ENCODE data around the gene MLH1. TPM values are rescaled to one million over a fixed set of nuclear protein-coding genes. Genes with fewer than 3 reads are reported as not detected.
"Not testable (repeated sequence)": the region's sequence is repeated elsewhere in the genome, so short reads cannot be mapped to it uniquely, and the experiment has no call there.

MLH1 gene
- total RNA-seq, 1 experiment from 2014 or later, result 51.0 TPM

GRCh38 chr3:37054370-37054769, 61.1 kb downstream of the MLH1 start:
- Histone ChIP-seq H3K36me3 (ENCODE audit: control insufficient read depth, insufficient read depth, low read length) (no peaks in the 10 kb centered on the region; the same call in 1 of the 2 replicates), H3K4me1 (no peaks in the 10 kb centered on the region), H3K9me3 (no peaks in the 10 kb centered on the region), H3K27me3 (replicated peaks; ENCODE audit: control insufficient read depth, insufficient read depth, low read length) (no peaks in the 10 kb centered on the region), H3K4me3 (ENCODE audit: low read depth, low read length) (no peak overlapping the region)
- no peaks in the 10 kb centered on the region for H3K27me3 Mint-ChIP-seq (ENCODE audit: insufficient read depth, unreplicated experiment)
- CTCF ChIA-PET, result no interaction called here
- H3K27ac Mint-ChIP-seq (ENCODE audit: unreplicated experiment), result no peak overlapping the region
- no peak for DNase-seq
- H3K4me1 Mint-ChIP-seq (ENCODE audit: low read depth, unreplicated experiment), result no peaks in the 10 kb centered on the region
- TF ChIP-seq CTCF (IDR thresholded peaks at IDR 0.05; ENCODE audit: insufficient read depth in 1 of 2, low read depth in 1 of 2, low read length in 1 of 2, severe bottlenecking in 1 of 2, unreplicated experiment in 1 of 2), result no peak
- H3K36me3 Mint-ChIP-seq (ENCODE audit: insufficient read depth, unreplicated experiment), result peaks cover 70% of the 10 kb centered on the region
- no TSS peak for BruUV-seq (replicated peaks)
- intact Hi-C loops (cut with micrococcal nuclease; ENCODE audit: unreplicated experiment), result no loop called here
- POLR2A ChIA-PET, result no interaction called here
- no peaks in the 10 kb centered on the region for H3K9me3 Mint-ChIP-seq (ENCODE audit: unreplicated experiment)
- H3K4me3 Mint-ChIP-seq (ENCODE audit: unreplicated experiment), result no peak overlapping the region

- H3K27me3 Mint-ChIP-seq (ENCODE audit: insufficient read depth, unreplicated experiment); CTCF ChIA-PET; H3K9me3 ChIP-seq; H3K27ac Mint-ChIP-seq (ENCODE audit: unreplicated experiment); H3K4me3 ChIP-seq (ENCODE audit: low read depth, low read length); DNase-seq; H3K4me3 Mint-ChIP-seq (ENCODE audit: unreplicated experiment); H3K36me3 ChIP-seq (ENCODE audit: control insufficient read depth, insufficient read depth, low read length); BruUV-seq (replicated peaks); H3K4me1 Mint-ChIP-seq (ENCODE audit: low read depth, unreplicated experiment); H3K4me1 ChIP-seq; H3K9me3 Mint-ChIP-seq (ENCODE audit: unreplicated experiment); H3K27me3 ChIP-seq (replicated peaks; ENCODE audit: control insufficient read depth, insufficient read depth, low read length); POLR2A ChIA-PET: not testable (repeated sequence)
- intact Hi-C loops (cut with micrococcal nuclease; ENCODE audit: unreplicated experiment), result loop anchor here (5.0 kb wide), 1 partner anchor 157 kb away; no protein-coding TSS in a partner anchor
- H3K36me3 Mint-ChIP-seq (ENCODE audit: insufficient read depth, unreplicated experiment), result peaks cover 63% of the 10 kb centered on the region
Observed at GRCh38 chr3:37055077-37055476, 61.8 kb downstream of the MLH1 start.

- no peak overlapping the region for H3K27ac Mint-ChIP-seq (ENCODE audit: unreplicated experiment)
- H3K4me1 Mint-ChIP-seq (ENCODE audit: low read depth, unreplicated experiment), result no peaks in the 10 kb centered on the region
- H3K9me3 ChIP-seq, result no peaks in the 10 kb centered on the region
- DNase-seq, result no peak
- no peak overlapping the region for H3K4me3 ChIP-seq (ENCODE audit: low read depth, low read length)
- no peaks in the 10 kb centered on the region; the same call in 1 of the 2 replicates for H3K36me3 ChIP-seq (ENCODE audit: control insufficient read depth, insufficient read depth, low read length)
- no peak overlapping the region for H3K4me3 Mint-ChIP-seq (ENCODE audit: unreplicated experiment)
- H3K36me3 Mint-ChIP-seq (ENCODE audit: insufficient read depth, unreplicated experiment), result peaks cover 58% of the 10 kb centered on the region
- no peaks in the 10 kb centered on the region for H3K27me3 Mint-ChIP-seq (ENCODE audit: insufficient read depth, unreplicated experiment)
- no peaks in the 10 kb centered on the region for H3K4me1 ChIP-seq
- no peaks in the 10 kb centered on the region for H3K27me3 ChIP-seq (replicated peaks; ENCODE audit: control insufficient read depth, insufficient read depth, low read length)
- TF ChIP-seq CTCF (IDR thresholded peaks at IDR 0.05; ENCODE audit: insufficient read depth in 1 of 2, low read depth in 1 of 2, low read length in 1 of 2, severe bottlenecking in 1 of 2, unreplicated experiment in 1 of 2), result no peak
- POLR2A ChIA-PET, result no interaction called here
- no peaks in the 10 kb centered on the region for H3K9me3 Mint-ChIP-seq (ENCODE audit: unreplicated experiment)
- intact Hi-C loops (cut with micrococcal nuclease; ENCODE audit: unreplicated experiment), result loop anchor here (5.0 kb wide), 1 partner anchor 155 kb away; no protein-coding TSS in a partner anchor
- CTCF ChIA-PET, result no interaction called here
- BruUV-seq (replicated peaks), result no TSS peak
Observed at GRCh38 chr3:37056826-37057225, 63.5 kb downstream of the MLH1 start.

GRCh38 chr3:37058117-37058516, 64.8 kb downstream of the MLH1 start:
- Mint-ChIP-seq H3K27me3 (ENCODE audit: insufficient read depth, unreplicated experiment) (no peaks in the 10 kb centered on the region), H3K4me3 (ENCODE audit: unreplicated experiment) (no peak overlapping the region), H3K9me3 (ENCODE audit: unreplicated experiment) (no peaks in the 10 kb centered on the region), H3K4me1 (ENCODE audit: low read depth, unreplicated experiment) (no peaks in the 10 kb centered on the region), H3K27ac (ENCODE audit: unreplicated experiment) (no peak overlapping the region), H3K36me3 (ENCODE audit: insufficient read depth, unreplicated experiment) (peaks cover 53% of the 10 kb centered on the region)
- POLR2A ChIA-PET, result no interaction called here
- no peaks in the 10 kb centered on the region for H3K27me3 ChIP-seq (replicated peaks; ENCODE audit: control insufficient read depth, insufficient read depth, low read length)
- H3K9me3 ChIP-seq, result no peaks in the 10 kb centered on the region
- H3K4me3 ChIP-seq (ENCODE audit: low read depth, low read length), result no peak overlapping the region
- BruUV-seq (replicated peaks), result no TSS peak
- no peaks in the 10 kb centered on the region; the same call in 1 of the 2 replicates for H3K36me3 ChIP-seq (ENCODE audit: control insufficient read depth, insufficient read depth, low read length)
- no peak for TF ChIP-seq CTCF (IDR thresholded peaks at IDR 0.05; ENCODE audit: insufficient read depth in 1 of 2, low read depth in 1 of 2, low read length in 1 of 2, severe bottlenecking in 1 of 2, unreplicated experiment in 1 of 2)
- no peaks in the 10 kb centered on the region for H3K4me1 ChIP-seq
- CTCF ChIA-PET, result no interaction called here
- intact Hi-C loops (cut with micrococcal nuclease; ENCODE audit: unreplicated experiment), result loop anchor here (5.0 kb wide), 1 partner anchor 154 kb away; no protein-coding TSS in a partner anchor
- DNase-seq, result no peak

Measured in Caco-2 (cell line).